Neural cell (in vitro differentiated cells): ENCODE data around the gene PPFIBP2. TPM values are rescaled to one million over a fixed set of nuclear protein-coding genes. Genes with fewer than 3 reads are reported as not detected.

Experiments used
- H2AFZ ChIP-seq: fragments of 200-600, 300-800 bp; sonication (generic), shearing (Covaris generic); 2 replicates; pipeline ENCODE4 v1.6.0; 2014; ENCODE audit warnings: low read depth, mild to moderate bottlenecking, antibody characterized with exemption, low read length, moderate library complexity
- H3F3A ChIP-seq: fragments of 200-600 bp; shearing (Covaris generic); 2 replicates; pipeline ENCODE4 v1.6.1; 2016; ENCODE audit warnings: mild to moderate bottlenecking, moderate library complexity, mixed read lengths, antibody characterized with exemption, low read length; ENCODE audit not compliant: insufficient read depth, poor library complexity, severe bottlenecking
- H3K27ac ChIP-seq: fragments of 200-600, 300-800 bp; sonication (generic), shearing (Covaris generic); 2 replicates; pipeline ENCODE4 v1.5.1; 2014; ENCODE audit warnings: mild to moderate bottlenecking, low read length, moderate library complexity
- H3K27me3 ChIP-seq: fragments of 300-800, 200-600 bp; sonication (generic), shearing (Covaris generic); 2 replicates; pipeline ENCODE4 v1.6.0; 2014; ENCODE audit warnings: mild to moderate bottlenecking, low read depth, low read length, moderate library complexity; ENCODE audit not compliant: insufficient read depth
- H3K36me3 ChIP-seq: fragments of 300-800, 200-600 bp; sonication (generic), shearing (Covaris generic); 2 replicates; pipeline ENCODE4 v1.5.1; 2014; ENCODE audit warnings: mild to moderate bottlenecking, antibody characterized with exemption, low read length, moderate library complexity; ENCODE audit not compliant: insufficient read depth
- H3K4me2 ChIP-seq: fragments of 300-800, 200-600 bp; sonication (generic), shearing (Covaris generic); 2 replicates; pipeline ENCODE4 v1.6.0; 2014; ENCODE audit warnings: mild to moderate bottlenecking, low read length
- H3K4me3 ChIP-seq: fragments of 300-800, 200-600 bp; sonication (generic), shearing (Covaris generic); 2 replicates; pipeline ENCODE4 v1.5.1; 2014; ENCODE audit warnings: mild to moderate bottlenecking, low read length, moderate library complexity
- H3K79me2 ChIP-seq: fragments of 200-600 bp; shearing (Covaris generic); replicated peaks from 2 replicates; pipeline ENCODE4 v1.6.0; 2014; ENCODE audit warnings: mild to moderate bottlenecking, low read length, moderate library complexity; ENCODE audit not compliant: insufficient read depth
- H3K9ac ChIP-seq: fragments of 300-800, 200-600 bp; sonication (generic), shearing (Covaris generic); 2 replicates; pipeline ENCODE4 v1.6.1; 2016; ENCODE audit warnings: mild to moderate bottlenecking, low read length, mixed read lengths
- H3K9me2 ChIP-seq: fragments of 200-600 bp; shearing (Covaris generic); 2 replicates; pipeline ENCODE4 v1.6.1; 2016; ENCODE audit warnings: mild to moderate bottlenecking, low read length, mixed read lengths; ENCODE audit not compliant: insufficient read depth
- H3K9me3 ChIP-seq: fragments of 200-600, 300-800 bp; sonication (generic), shearing (Covaris generic); 2 replicates; pipeline ENCODE4 v1.6.1; 2016; ENCODE audit warnings: mild to moderate bottlenecking, mixed run types, low read length, moderate library complexity, mixed read lengths
- H4K20me1 ChIP-seq: fragments of 200-600 bp; shearing (Covaris generic); 2 replicates; pipeline ENCODE4 v1.6.1; 2016; ENCODE audit warnings: mild to moderate bottlenecking, mixed run types; ENCODE audit not compliant: insufficient read depth
- EP300 ChIP-seq: fragments of 450-650 bp; conservative IDR thresholded peaks from 2 replicates; pipeline ENCODE4 v1.6.1; 2014; ENCODE audit warnings: antibody characterized with exemption, mild to moderate bottlenecking, moderate library complexity; ENCODE audit not compliant: poor library complexity, severe bottlenecking
- EZH2 ChIP-seq: fragments of 200-600, 300-800 bp; shearing (Covaris generic), sonication (generic); IDR thresholded peaks from 2 replicates; pipeline ENCODE4 v1.6.1; 2014; ENCODE audit warnings: antibody characterized with exemption, low read length, borderline replicate concordance, mild to moderate bottlenecking; ENCODE audit not compliant: insufficient read depth, poor library complexity, severe bottlenecking
- MXI1 ChIP-seq: fragments of 450-650 bp; conservative IDR thresholded peaks from 2 replicates; pipeline ENCODE4 v1.6.1; 2014; ENCODE audit warnings: antibody characterized with exemption, mild to moderate bottlenecking; ENCODE audit not compliant: poor library complexity, severe bottlenecking
- POLR2AphosphoS5 ChIP-seq: IDR thresholded peaks from 2 replicates; pipeline ENCODE4 v1.6.1; 2012
- RAD21 ChIP-seq: fragments of 450-650 bp; conservative IDR thresholded peaks from 2 replicates; pipeline ENCODE4 v1.6.1; 2014; ENCODE audit warnings: antibody characterized with exemption, mild to moderate bottlenecking, moderate library complexity
- SMC3 ChIP-seq: fragments of 450-650 bp; conservative IDR thresholded peaks from 2 replicates; pipeline ENCODE4 v1.6.1; 2014; ENCODE audit warnings: antibody characterized with exemption, mild to moderate bottlenecking, moderate library complexity; ENCODE audit not compliant: poor library complexity
- TAF1 ChIP-seq: IDR thresholded peaks from 2 replicates; pipeline ENCODE4 v1.6.1; 2012; ENCODE audit warnings: low read depth
- polyA plus RNA-seq: library from polyadenylated mRNA; depleted of rRNA; stranded (reverse); fragments of >200 nt; gene quantifications from 2 replicates; pipeline ENCODE4 v1.2.3, GENCODE V29; 2014
- TF ChIP-seq, protein P1 (sequence below): IDR thresholded peaks from 2 replicates; pipeline ENCODE4 v1.6.1; 2012; ENCODE audit warnings: borderline replicate concordance
- TF ChIP-seq, protein P2 (sequence below): fragments of 450-650 bp; IDR thresholded peaks from 2 replicates; pipeline ENCODE4 v1.5.1; 2014; ENCODE audit warnings: antibody characterized with exemption, mild to moderate bottlenecking, moderate library complexity; ENCODE audit not compliant: poor library complexity, severe bottlenecking

Gene PPFIBP2
- polyA plus RNA-seq, 1 donor from 2014 or later = not detected

DNA sequence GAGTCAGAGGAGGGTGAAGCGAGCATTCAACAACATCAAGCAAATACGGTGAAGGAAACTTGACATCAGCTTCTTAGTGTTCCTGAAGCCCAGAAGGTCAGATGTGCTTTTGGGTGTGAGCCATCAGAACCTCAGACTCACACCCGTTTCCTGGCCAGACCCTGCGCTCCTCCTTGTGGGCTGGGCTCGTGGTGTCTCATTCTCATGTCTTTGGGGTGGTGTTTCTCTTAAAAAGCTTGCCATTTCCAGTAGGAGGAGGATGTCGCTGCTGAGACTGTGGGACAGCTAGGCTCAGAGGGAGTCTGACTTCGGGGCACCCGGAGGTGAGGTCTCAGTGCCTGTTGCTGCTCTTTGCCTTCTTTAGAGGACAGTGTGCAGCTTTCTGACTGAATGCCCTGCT lies 24.2 kb downstream of the PPFIBP2 start:
- Histone ChIP-seq H3K27me3 (no peaks in the 10 kb centered on the region), H3K9me3 (no peaks in the 10 kb centered on the region), H2AFZ (no peak overlapping the region), H4K20me1 (no peaks in the 10 kb centered on the region), H3F3A (no peaks in the 10 kb centered on the region), H3K27ac (no peak overlapping the region), H3K9ac (no peak overlapping the region), H3K36me3 (no peaks in the 10 kb centered on the region), H3K4me2 (no peak overlapping the region), H3K9me2 (no peaks in the 10 kb centered on the region), H3K4me3 (no peak overlapping the region), H3K79me2 (no peaks in the 10 kb centered on the region)
- no peak for TF ChIP-seq TAF1
- TF ChIP-seq, protein P1, sequence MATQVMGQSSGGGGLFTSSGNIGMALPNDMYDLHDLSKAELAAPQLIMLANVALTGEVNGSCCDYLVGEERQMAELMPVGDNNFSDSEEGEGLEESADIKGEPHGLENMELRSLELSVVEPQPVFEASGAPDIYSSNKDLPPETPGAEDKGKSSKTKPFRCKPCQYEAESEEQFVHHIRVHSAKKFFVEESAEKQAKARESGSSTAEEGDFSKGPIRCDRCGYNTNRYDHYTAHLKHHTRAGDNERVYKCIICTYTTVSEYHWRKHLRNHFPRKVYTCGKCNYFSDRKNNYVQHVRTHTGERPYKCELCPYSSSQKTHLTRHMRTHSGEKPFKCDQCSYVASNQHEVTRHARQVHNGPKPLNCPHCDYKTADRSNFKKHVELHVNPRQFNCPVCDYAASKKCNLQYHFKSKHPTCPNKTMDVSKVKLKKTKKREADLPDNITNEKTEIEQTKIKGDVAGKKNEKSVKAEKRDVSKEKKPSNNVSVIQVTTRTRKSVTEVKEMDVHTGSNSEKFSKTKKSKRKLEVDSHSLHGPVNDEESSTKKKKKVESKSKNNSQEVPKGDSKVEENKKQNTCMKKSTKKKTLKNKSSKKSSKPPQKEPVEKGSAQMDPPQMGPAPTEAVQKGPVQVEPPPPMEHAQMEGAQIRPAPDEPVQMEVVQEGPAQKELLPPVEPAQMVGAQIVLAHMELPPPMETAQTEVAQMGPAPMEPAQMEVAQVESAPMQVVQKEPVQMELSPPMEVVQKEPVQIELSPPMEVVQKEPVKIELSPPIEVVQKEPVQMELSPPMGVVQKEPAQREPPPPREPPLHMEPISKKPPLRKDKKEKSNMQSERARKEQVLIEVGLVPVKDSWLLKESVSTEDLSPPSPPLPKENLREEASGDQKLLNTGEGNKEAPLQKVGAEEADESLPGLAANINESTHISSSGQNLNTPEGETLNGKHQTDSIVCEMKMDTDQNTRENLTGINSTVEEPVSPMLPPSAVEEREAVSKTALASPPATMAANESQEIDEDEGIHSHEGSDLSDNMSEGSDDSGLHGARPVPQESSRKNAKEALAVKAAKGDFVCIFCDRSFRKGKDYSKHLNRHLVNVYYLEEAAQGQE = no peak
- no peak for TF ChIP-seq MXI1
- TF ChIP-seq, protein P2, sequence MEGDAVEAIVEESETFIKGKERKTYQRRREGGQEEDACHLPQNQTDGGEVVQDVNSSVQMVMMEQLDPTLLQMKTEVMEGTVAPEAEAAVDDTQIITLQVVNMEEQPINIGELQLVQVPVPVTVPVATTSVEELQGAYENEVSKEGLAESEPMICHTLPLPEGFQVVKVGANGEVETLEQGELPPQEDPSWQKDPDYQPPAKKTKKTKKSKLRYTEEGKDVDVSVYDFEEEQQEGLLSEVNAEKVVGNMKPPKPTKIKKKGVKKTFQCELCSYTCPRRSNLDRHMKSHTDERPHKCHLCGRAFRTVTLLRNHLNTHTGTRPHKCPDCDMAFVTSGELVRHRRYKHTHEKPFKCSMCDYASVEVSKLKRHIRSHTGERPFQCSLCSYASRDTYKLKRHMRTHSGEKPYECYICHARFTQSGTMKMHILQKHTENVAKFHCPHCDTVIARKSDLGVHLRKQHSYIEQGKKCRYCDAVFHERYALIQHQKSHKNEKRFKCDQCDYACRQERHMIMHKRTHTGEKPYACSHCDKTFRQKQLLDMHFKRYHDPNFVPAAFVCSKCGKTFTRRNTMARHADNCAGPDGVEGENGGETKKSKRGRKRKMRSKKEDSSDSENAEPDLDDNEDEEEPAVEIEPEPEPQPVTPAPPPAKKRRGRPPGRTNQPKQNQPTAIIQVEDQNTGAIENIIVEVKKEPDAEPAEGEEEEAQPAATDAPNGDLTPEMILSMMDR = no peak
- TF ChIP-seq POLR2AphosphoS5 = no peak
- TF ChIP-seq SMC3 = no peak
- TF ChIP-seq RAD21 = no peak
- TF ChIP-seq EP300 = no peak
- no peak for TF ChIP-seq EZH2

DNA sequence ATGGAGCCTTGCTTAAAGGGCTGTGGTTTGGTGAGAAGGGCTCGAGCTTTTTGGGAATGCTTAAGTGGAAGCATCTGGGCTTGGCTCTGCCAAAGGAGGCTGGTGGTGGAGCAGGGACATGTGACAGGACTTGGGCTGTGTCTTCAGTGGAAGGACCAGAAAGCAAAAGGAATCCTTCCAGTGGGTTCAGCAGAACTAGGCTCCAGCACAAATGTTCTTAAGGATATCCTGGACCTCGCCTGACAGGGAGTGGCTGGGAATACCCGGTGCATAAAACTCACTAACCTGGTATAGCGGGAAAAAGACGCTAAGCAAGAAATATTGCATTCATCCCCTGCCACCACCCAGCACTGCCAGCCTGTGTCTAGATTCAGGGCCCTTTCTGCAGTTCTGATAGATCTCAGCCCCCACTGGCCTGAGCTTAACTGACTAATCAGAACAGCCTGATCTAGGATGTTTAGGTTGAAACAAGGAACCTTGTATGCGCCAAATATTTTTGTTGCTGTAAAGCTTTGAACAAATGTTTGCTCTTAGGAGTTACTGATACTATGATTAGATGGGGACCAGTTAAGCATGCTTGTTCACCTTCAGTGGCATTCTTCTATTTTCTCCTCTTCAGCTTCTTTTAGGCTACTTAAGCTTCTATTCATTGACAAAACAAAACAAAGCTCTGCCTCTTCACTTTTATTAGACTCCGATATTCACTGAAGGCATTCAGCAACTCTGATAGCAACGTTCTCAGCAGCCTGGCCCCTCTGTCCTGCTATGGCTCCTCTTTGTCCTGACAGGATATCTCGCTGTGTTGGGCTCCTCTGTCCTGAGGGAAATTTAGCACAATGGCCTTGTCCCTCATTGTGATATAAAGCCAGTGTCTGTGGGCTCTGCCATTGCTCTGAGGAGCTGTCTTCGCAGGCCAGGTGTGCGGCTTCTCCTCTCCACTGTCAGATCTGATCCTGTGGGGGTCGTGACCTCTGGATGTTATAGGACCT lies 25.0 kb downstream of the PPFIBP2 start:
- TF ChIP-seq EP300 (no peak), TAF1 (no peak), POLR2AphosphoS5 (no peak), MXI1 (no peak), SMC3 (no peak)
- TF ChIP-seq, protein P1 = no peak
- Histone ChIP-seq H3K9ac (no peak overlapping the region), H3K4me2 (no peak overlapping the region)

More for the DNA sequence above, 25.0 kb downstream of the PPFIBP2 start:
- Histone ChIP-seq H3K79me2 (no peaks in the 10 kb centered on the region), H2AFZ (no peak overlapping the region), H3F3A (no peaks in the 10 kb centered on the region), H3K27ac (no peak overlapping the region), H3K36me3 (no peaks in the 10 kb centered on the region), H3K4me3 (no peak overlapping the region), H3K9me2 (no peaks in the 10 kb centered on the region), H3K27me3 (no peaks in the 10 kb centered on the region), H4K20me1 (no peaks in the 10 kb centered on the region), H3K9me3 (no peaks in the 10 kb centered on the region)
